ENCODE measurements around the gene SFT2D1.

SFT2D1 gene

DNA sequence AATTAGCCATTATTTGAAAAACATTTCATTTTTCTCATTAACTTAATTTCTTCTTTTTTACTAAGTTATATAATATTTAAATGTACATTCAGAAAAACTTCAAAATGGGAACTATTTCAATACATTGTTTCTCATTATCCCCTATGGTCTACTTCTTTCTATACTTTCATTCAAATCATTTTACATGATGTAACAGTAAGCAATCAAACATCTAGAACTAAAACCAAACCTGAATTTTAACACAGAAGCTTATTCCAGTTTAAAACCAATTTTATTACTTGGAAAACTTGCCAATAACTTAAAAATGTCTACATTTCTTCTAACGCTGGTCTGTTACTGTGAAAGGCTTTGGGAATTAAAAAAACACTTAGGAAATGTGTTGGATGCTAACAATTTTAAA lies 29.5 kb downstream of the SFT2D1 start:
- no peak overlapping the region for H3K27ac ChIP-seq (ENCODE audit: low read length)
- H3K36me3 ChIP-seq (ENCODE audit: insufficient read depth, low read depth, low read length): no peaks in the 10 kb centered on the region
- peaks cover 35% of the 10 kb centered on the region for H3K27me3 ChIP-seq (ENCODE audit: insufficient read depth, low read length)
- H3K4me3 ChIP-seq (ENCODE audit: low read length): no peak overlapping the region
- H3K9ac ChIP-seq (ENCODE audit: low read depth, low read length): no peak overlapping the region
- H3K4me1 ChIP-seq (ENCODE audit: insufficient read depth, low read length): no peaks in the 10 kb centered on the region
- no peaks in the 10 kb centered on the region for H3K9me3 ChIP-seq (ENCODE audit: insufficient read depth, low read depth, low read length)

DNA sequence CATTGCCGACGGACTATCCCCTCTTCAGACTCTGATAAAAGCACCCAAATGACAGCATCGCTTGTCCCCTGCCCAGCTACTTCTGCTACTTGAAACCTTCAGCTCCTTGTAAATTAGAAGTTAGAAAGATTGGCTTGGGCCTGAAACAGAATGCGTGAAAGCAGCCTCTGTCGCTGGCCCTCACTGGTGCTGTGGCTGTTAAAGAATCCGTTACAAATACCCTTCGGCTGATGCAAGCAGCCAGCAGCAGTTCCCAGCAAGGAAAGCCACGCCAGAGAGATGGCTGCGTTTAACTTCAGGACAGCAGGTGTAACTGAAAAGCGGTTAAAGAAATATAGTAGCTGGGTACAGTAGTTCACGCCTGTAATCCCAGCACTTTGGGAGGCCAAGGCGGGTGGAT lies 31.7 kb downstream of the SFT2D1 start:
- no peaks in the 10 kb centered on the region for H3K9me3 ChIP-seq (ENCODE audit: insufficient read depth, low read depth, low read length)
- H3K9ac ChIP-seq (ENCODE audit: low read depth, low read length): no peak overlapping the region
- H3K36me3 ChIP-seq (ENCODE audit: insufficient read depth, low read depth, low read length): no peaks in the 10 kb centered on the region
- no peak overlapping the region for H3K4me3 ChIP-seq (ENCODE audit: low read length)
- H3K27me3 ChIP-seq (ENCODE audit: insufficient read depth, low read length): peaks cover 57% of the 10 kb centered on the region
- no peak overlapping the region for H3K27ac ChIP-seq (ENCODE audit: low read length)
- H3K4me1 ChIP-seq (ENCODE audit: insufficient read depth, low read length): no peaks in the 10 kb centered on the region

DNA sequence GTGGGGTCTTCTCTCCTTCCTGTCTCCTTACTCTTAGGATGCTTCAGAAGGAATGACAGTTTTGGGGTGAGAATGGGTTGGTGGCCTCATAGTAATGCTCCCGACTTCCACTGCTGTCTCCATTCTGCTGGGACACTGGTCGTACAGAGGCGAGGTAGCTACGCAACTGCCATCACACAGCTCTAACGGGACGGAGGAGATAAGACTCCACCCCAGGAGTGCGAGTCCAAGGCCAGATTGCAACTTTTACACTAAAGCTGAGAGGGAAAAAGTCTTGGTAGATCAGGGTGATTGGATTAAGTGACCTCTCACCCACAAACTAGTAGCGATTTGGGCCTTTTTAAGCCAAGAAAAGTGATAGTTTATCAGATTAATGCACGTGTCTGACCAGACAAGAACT lies 32.4 kb downstream of the SFT2D1 start:
- H3K4me3 ChIP-seq (ENCODE audit: low read length): no peak overlapping the region
- no peak overlapping the region for H3K9ac ChIP-seq (ENCODE audit: low read depth, low read length)
- H3K27ac ChIP-seq (ENCODE audit: low read length): no peak overlapping the region
- H3K9me3 ChIP-seq (ENCODE audit: insufficient read depth, low read depth, low read length): no peaks in the 10 kb centered on the region
- H3K27me3 ChIP-seq (ENCODE audit: insufficient read depth, low read length): peaks cover 63% of the 10 kb centered on the region
- no peaks in the 10 kb centered on the region for H3K4me1 ChIP-seq (ENCODE audit: insufficient read depth, low read length)
- H3K36me3 ChIP-seq (ENCODE audit: insufficient read depth, low read depth, low read length): no peaks in the 10 kb centered on the region

DNA sequence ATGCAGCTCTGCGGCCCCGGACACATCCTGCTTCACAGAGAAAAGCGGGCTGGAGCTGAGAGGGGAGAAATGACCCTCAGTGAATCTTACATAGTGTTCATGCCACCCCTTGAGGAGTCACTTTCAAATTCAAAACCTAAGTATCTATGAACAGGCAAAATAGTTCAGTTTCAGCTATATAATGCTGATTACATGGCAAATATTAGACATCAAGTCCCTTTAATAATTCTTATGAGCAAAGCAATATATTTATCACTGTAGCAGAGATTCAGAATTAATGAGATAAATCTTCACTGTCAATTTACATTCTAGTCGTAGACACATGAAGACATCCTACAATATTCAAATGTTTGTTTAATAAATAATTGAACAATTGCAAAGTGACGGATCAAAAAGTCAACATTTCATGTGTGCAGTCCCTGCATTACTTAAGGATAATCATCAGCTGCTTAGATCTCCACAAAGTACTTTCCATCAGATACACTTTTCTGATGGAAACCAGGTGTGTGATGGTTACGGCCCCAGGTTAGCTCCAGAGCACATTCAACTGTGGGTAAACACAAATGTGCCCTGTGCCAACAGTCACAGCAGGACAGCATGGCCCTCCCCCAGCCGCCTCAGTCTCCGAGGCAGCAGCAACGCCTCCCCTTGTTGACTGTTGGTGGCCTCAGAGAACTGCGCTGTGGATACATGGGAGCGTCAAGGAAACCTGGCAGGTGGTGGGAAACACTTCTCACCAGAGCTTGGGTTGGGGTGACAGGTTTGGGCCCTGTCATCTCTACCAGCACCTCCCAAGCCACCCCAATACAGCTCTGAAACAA lies 33.4 kb downstream of the SFT2D1 start:
- Histone ChIP-seq H3K9me3 (ENCODE audit: insufficient read depth, low read depth, low read length) (no peaks in the 10 kb centered on the region), H3K9ac (ENCODE audit: low read depth, low read length) (no peak overlapping the region), H3K4me1 (ENCODE audit: insufficient read depth, low read length) (no peaks in the 10 kb centered on the region), H3K4me3 (ENCODE audit: low read length) (peak overlapping the region; percentile 54; the same call in 1 of the 2 replicates), H3K36me3 (ENCODE audit: insufficient read depth, low read depth, low read length) (no peaks in the 10 kb centered on the region), H3K27ac (ENCODE audit: low read length) (no peak overlapping the region), H3K27me3 (ENCODE audit: insufficient read depth, low read length) (peaks cover 71% of the 10 kb centered on the region)

DNA sequence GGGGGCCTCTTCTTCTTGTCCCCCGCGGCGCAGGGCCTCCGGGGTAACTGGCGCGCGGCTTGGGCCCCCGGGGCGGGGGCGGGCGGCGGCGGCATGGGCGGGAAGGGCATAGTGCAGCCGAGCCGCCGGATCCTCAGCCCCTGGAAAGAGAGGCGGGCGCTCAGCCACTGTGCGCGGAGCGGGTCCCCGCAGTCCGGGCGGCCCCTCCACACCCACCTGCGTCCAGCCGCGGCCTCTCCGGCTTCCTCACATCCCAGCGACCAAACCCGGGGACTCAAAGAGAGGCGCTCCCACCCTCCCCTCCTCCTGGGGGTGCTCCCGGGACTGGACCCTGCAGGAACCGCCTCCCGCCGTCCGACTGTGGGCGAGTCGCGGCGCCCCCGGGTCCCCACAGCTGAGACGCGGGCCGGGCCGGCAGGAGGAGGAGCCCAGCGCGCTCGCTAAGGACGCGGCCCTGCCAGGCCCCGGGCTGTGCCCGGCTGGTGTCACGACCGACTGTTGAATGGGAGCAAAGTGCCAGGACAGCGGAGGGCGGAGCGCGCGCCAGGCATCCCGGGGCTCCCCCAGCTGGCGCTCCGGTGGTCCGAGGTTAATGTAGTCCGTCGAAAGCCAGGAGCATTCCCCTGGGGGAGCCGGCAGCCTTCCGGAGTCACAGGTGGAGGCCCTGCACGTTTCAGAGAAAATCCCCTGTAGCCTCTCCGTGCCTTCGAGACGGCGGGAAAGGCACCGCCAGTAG lies 34.1 kb downstream of the SFT2D1 start, which contains the start of gene PRR18:
Gene PRR18 (minus strand): TSS at position 360 of the 736 bp plus-strand sequence. CDS start 250 bp downstream, at position 110.
- H3K27ac ChIP-seq (ENCODE audit: low read length): no peak within 1 kb of the TSS
- no peaks in the 10 kb centered on the region for H3K4me1 ChIP-seq (ENCODE audit: insufficient read depth, low read length)
- H3K9me3 ChIP-seq (ENCODE audit: insufficient read depth, low read depth, low read length): no peaks in the 10 kb centered on the region
- peaks cover 70% of the 10 kb centered on the region for H3K27me3 ChIP-seq (ENCODE audit: insufficient read depth, low read length)
- H3K4me3 ChIP-seq (ENCODE audit: low read length): peak within 1 kb of the TSS; percentile 54
- no peaks in the 10 kb centered on the region for H3K36me3 ChIP-seq (ENCODE audit: insufficient read depth, low read depth, low read length)
- H3K9ac ChIP-seq (ENCODE audit: low read depth, low read length): no peak within 1 kb of the TSS

DNA sequence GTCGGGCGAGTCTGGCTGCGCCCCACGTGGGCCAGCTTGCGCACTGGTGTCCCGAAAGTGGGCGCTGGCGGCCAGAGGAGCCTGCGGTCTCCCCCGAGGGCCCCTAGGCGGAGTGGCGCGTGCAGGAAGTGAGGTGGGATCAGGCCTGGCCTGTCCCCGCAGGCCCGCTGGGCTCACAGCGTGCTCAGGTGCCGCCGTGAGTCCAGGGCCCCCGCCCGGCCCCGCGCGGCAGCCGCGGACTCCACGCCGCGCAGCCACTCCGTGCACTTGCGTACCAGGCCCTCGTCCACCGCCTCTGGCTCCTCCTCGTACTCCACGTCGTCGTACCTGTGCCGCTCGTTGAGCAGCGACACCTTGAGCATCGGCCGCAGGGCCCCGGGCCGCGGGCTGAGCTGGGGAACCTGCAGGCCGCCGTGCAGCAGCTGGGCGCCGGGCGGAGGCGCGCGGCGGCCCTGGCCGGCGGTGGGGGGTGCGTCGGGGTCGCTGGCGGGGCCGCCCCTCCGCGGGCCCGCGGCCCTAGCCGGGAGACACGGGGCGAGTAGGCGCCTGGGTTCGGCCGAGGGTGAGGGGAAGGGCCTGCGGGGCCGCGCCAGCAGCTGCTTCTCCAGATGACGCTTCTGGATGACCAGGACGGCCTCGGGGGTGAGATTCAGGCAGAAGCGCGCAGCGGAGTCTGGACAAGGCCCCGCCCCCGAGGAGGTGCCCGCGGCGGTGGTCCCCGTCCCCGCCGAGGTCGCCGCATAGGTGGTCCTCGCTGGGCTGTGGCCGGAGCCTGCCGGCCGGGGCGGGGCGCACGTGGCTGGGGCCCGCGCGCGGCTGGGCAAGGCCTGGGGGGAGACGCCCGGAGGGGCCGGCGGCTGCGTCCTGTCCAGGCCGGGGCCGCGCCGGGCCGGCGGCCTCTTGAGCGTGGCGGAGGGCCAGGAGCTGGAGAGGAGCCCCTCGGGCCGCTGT lies 35.0 kb downstream of the SFT2D1 start:
- Histone ChIP-seq H3K4me3 (ENCODE audit: low read length) (peak overlapping the region; percentile 49; the same call in 1 of the 2 replicates), H3K9me3 (ENCODE audit: insufficient read depth, low read depth, low read length) (no peaks in the 10 kb centered on the region), H3K27ac (ENCODE audit: low read length) (no peak overlapping the region), H3K4me1 (ENCODE audit: insufficient read depth, low read length) (no peaks in the 10 kb centered on the region), H3K27me3 (ENCODE audit: insufficient read depth, low read length) (peaks cover 68% of the 10 kb centered on the region), H3K9ac (ENCODE audit: low read depth, low read length) (no peak overlapping the region), H3K36me3 (ENCODE audit: insufficient read depth, low read depth, low read length) (no peaks in the 10 kb centered on the region)

DNA sequence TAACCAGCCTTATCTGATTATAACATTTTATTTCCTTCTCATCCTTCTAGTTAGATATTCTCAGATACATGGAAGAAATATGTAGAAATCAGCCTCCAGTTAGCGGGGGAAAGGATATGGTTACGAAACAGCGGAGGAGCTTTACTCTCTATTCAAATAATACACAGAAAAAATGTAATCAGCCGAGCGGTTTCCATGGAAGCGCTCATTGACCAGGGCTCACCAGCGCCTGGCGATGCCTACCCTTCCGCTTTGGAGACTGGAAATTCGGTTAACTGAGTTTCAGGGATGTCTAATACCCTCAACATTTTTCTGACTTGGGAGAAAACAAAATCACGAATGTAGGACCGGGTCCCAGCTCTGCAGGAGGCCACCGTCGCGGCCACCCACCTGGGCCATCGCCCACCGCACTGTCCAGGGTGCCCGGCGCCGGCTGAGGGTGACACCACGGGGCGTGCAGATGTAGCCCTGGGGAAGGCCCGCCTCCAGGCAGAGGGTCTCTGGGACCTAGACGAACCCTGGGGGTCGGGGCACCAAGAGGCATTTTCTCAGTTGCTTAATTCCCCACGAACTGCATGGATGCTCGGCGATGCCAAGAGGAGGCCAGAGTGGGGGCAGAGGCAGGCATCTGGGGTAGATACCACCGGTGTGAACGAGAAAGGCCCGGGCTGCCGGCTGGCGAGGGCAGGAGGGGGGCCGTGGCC lies 35.8 kb downstream of the SFT2D1 start:
- Histone ChIP-seq H3K4me3 (ENCODE audit: low read length) (peak overlapping the region; percentile 49; the same call in 1 of the 2 replicates), H3K4me1 (ENCODE audit: insufficient read depth, low read length) (no peaks in the 10 kb centered on the region), H3K27ac (ENCODE audit: low read length) (no peak overlapping the region), H3K9me3 (ENCODE audit: insufficient read depth, low read depth, low read length) (no peaks in the 10 kb centered on the region), H3K9ac (ENCODE audit: low read depth, low read length) (no peak overlapping the region), H3K36me3 (ENCODE audit: insufficient read depth, low read depth, low read length) (no peaks in the 10 kb centered on the region), H3K27me3 (ENCODE audit: insufficient read depth, low read length) (peaks cover 68% of the 10 kb centered on the region)

DNA sequence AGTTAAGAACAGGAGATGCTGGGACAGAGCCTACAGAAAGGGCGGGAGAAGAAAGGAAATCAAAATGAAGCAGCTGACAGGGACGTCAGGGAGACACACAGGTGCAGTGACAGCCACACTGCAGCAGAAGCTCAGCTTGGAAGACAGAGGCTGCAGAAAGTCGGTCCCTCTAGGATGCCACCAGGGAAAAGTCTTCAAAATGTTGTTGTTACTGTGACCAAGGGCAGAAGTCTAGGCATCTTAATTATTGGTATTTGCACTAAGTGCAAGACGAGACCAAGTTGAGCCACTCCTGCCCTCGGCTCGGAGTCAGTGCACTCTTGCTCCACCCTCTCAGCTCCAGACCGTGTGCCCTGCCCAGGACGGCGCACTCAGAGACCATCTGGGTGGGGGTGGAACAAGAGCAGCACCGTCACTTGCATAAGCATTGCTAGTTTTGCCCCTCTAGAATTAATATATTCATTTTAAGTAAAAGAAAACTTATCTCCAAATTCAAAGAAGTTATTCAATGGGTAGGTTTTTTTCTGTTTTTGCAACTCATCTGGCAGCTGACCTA lies 36.7 kb downstream of the SFT2D1 start:
- H3K9me3 ChIP-seq (ENCODE audit: insufficient read depth, low read depth, low read length): no peaks in the 10 kb centered on the region
- H3K4me1 ChIP-seq (ENCODE audit: insufficient read depth, low read length): no peaks in the 10 kb centered on the region
- H3K27ac ChIP-seq (ENCODE audit: low read length): no peak overlapping the region
- no peak overlapping the region for H3K9ac ChIP-seq (ENCODE audit: low read depth, low read length)
- no peaks in the 10 kb centered on the region for H3K36me3 ChIP-seq (ENCODE audit: insufficient read depth, low read depth, low read length)
- peaks cover 64% of the 10 kb centered on the region for H3K27me3 ChIP-seq (ENCODE audit: insufficient read depth, low read length)
- H3K4me3 ChIP-seq (ENCODE audit: low read length): no peak overlapping the region

DNA sequence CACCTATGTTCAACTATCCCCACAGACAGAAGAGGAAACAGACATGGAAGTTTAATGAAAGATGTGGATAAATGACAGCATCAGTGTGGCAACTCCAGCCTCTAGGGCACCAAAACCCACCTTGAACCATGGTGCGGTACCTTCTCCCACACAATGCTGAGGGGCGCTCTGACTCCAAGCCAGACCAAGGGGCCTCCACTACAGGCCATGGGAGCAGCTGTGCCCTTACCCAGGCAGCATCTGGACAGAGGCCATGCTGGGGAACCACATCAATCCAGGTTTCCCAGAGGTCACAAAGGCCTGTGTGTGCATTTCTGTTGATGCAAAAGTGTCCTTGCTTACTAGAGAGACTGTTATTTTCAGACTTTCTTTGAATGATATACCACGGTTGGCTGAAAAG lies 38.2 kb downstream of the SFT2D1 start:
- H3K27me3 ChIP-seq (ENCODE audit: insufficient read depth, low read length): peaks cover 49% of the 10 kb centered on the region
- H3K9me3 ChIP-seq (ENCODE audit: insufficient read depth, low read depth, low read length): no peaks in the 10 kb centered on the region
- H3K4me3 ChIP-seq (ENCODE audit: low read length): no peak overlapping the region
- H3K27ac ChIP-seq (ENCODE audit: low read length): no peak overlapping the region
- no peaks in the 10 kb centered on the region for H3K4me1 ChIP-seq (ENCODE audit: insufficient read depth, low read length)
- no peaks in the 10 kb centered on the region for H3K36me3 ChIP-seq (ENCODE audit: insufficient read depth, low read depth, low read length)
- H3K9ac ChIP-seq (ENCODE audit: low read depth, low read length): no peak overlapping the region

DNA sequence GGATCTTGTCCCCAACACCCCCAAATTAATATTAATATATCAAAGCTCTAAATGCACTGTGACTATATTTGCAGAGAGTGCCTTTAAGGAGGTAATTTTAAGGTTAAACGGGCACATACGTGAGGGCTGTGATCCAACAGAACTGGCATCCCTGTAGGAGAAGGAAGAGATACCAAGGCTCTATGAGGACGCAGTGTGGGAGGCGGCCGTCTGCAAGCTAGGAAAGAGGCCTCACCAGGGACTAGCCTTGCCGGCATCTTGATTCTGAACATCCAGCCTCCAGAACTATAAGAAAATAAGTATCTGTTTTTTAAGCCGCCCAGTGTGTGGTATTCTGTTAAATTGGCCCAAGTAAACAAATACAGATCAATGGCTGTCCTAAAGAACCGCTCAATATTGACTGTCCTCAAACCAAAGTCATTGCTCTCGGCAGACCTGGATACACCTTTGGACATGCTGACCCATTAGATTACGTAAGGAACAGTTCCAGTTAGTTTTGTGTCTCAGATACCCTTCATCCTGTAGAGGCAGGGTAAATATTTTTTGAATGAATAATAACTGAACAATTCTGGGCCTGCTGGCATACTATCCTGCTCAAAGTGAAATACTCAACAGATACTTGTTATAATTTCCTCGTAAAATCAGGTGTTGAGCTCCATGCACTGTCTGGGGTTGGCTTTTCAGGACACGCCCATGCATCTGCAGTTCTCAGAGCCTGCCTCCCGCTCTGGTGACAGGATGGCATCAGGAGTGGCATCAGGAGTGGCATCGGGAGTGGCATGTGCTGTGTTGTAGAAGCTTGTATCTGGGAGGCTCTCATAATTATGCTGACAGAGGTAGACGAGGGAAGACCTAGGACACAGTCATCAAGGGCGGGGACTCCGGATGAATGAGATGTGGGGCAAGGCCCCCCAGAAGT lies 40.5 kb downstream of the SFT2D1 start:
- Histone ChIP-seq H3K4me3 (ENCODE audit: low read length) (no peak overlapping the region), H3K27ac (ENCODE audit: low read length) (no peak overlapping the region), H3K9ac (ENCODE audit: low read depth, low read length) (no peak overlapping the region), H3K36me3 (ENCODE audit: insufficient read depth, low read depth, low read length) (no peaks in the 10 kb centered on the region), H3K9me3 (ENCODE audit: insufficient read depth, low read depth, low read length) (no peaks in the 10 kb centered on the region), H3K27me3 (ENCODE audit: insufficient read depth, low read length) (peaks cover 27% of the 10 kb centered on the region), H3K4me1 (ENCODE audit: insufficient read depth, low read length) (no peaks in the 10 kb centered on the region)

Data from iPS-20b (cell line).